Esophagus muscularis mucosa (tissue), 4 donors: ENCODE measurements around the gene RUNX2. TPM values are rescaled to one million over a fixed set of nuclear protein-coding genes. Genes with fewer than 3 reads are reported as not detected.

Experiments used
- DNase-seq: peaks from one replicate; pipeline ENCODE4 v3.0.0-alpha.2; 2017; ENCODE audit errors: extremely low spot score
- H3K27ac ChIP-seq, 4 donors: fragments of 200-600 bp; sonication (generic); replicated peaks in 1 of 4; 1 replicate in 3 of 4; 2 replicates in 1 of 4; pipeline ENCODE4 v1.5.1; 2016 to 2019; ENCODE audit warnings: mild to moderate bottlenecking in 1 of 4
- H3K27me3 ChIP-seq, 4 donors: fragments of 200-600 bp; sonication (generic); one replicate each; pipeline versions ENCODE4 v1.5.1 to v1.6.0; 2016 to 2019
- H3K36me3 ChIP-seq, 4 donors: fragments of 200-600 bp; sonication (generic); one replicate each; pipeline ENCODE4 v1.5.1; 2016 to 2019
- H3K4me1 ChIP-seq, 4 donors: fragments of 200-600 bp; sonication (generic); one replicate each; pipeline ENCODE4 v1.5.1; 2016 to 2019
- H3K4me3 ChIP-seq, 4 donors: fragments of 200-600 bp; sonication (generic); 1 replicate in 2 of 4; 2 replicates in 2 of 4; pipeline ENCODE4 v1.5.1; 2016 to 2019; ENCODE audit warnings: mild to moderate bottlenecking in 4 of 4, moderate library complexity in 1 of 4
- H3K9me3 ChIP-seq, 4 donors: fragments of 200-600 bp; sonication (generic); 1 replicate in 3 of 4; 2 replicates in 1 of 4; pipeline ENCODE4 v1.5.1; 2016 to 2019
- CTCF ChIP-seq, 3 experiments: fragments of 200-600 bp in 2 of 3; fragments of 450-650 bp in 1 of 3; sonication (generic) in 2 of 3; IDR thresholded peaks; one replicate each; pipeline ENCODE4 v1.5.1; 2017 to 2019; ENCODE audit warnings: antibody characterized with exemption in 3 of 3, mild to moderate bottlenecking in 2 of 3, moderate library complexity in 1 of 3
- EP300 ChIP-seq: sonication (generic); formaldehyde crosslinking; IDR thresholded peaks from one replicate; pipeline ENCODE4 v1.6.1; 2017; ENCODE audit warnings: antibody characterized with exemption
- POLR2A ChIP-seq: fragments of 450-650 bp; IDR thresholded peaks from one replicate; pipeline ENCODE4 v1.6.1; 2017; ENCODE audit warnings: antibody characterized with exemption, moderate library complexity, mild to moderate bottlenecking, low read depth
- POLR2AphosphoS5 ChIP-seq, 2 donors: sonication (generic); formaldehyde crosslinking; IDR thresholded peaks; one replicate each; pipeline ENCODE4 v1.6.1; 2017; ENCODE audit warnings: antibody characterized with exemption in 2 of 2
- WGBS: methylation state at CpG from one replicate; pipeline ENCODE4 v1.1.5; 2018; 5-methylcytosine and 5-hydroxymethylcytosine counted together
- intact Hi-C: fragments of 100-400 bp; cut with DNase I; formaldehyde crosslinking; loops from one replicate; pipeline ENCODE4 v1.15.1; 2023
- total RNA-seq, 4 donors: library from RNA; depleted of rRNA; stranded (reverse); fragments of >200 nt; gene quantifications; one replicate each; pipeline versions ENCODE4 v1.1.0 to v1.2.1, GENCODE V29; 2016

RUNX2 gene
- total RNA-seq, 4 donors from 2014 or later, result 1.0 to 1.6 (median 1.4) TPM

GRCh38 chr6:45651301-45651700 is 323.2 kb downstream of the RUNX2 start:
- no peak for DNase-seq
- H3K9me3 ChIP-seq, result no peaks in the 10 kb centered on the region
- no peaks in the 10 kb centered on the region for H3K36me3 ChIP-seq
- WGBS, result 100% methylated on average over 2 of the region's 3 CpGs
- no peak overlapping the region for H3K27ac ChIP-seq
- no peaks in the 10 kb centered on the region for H3K4me1 ChIP-seq
- no peak overlapping the region for H3K4me3 ChIP-seq
- peaks cover 0 to 7% (median 0%) of the 10 kb centered on the region in 4 donors for H3K27me3 ChIP-seq
- intact Hi-C loops, result no loop called here
- TF ChIP-seq POLR2AphosphoS5 (IDR thresholded peaks at IDR 0.05), result no peak
- TF ChIP-seq EP300, result no peak
- TF ChIP-seq POLR2A, result no peak
- TF ChIP-seq CTCF (IDR thresholded peaks at IDR 0.05), result no peak

- DNase-seq, result no peak
- Histone ChIP-seq H3K4me3 (no peak overlapping the region), H3K4me1 (no peaks in the 10 kb centered on the region), H3K27me3 (peaks cover 0 to 14% (median 0%) of the 10 kb centered on the region in 4 donors), H3K27ac (no peak overlapping the region), H3K36me3 (no peaks in the 10 kb centered on the region), H3K9me3 (peaks cover 0 to 7% (median 0%) of the 10 kb centered on the region in 4 donors)
- 84% methylated on average over 1 of the region's 1 CpG for WGBS
- TF ChIP-seq CTCF (IDR thresholded peaks at IDR 0.05) (no peak), POLR2A (no peak), EP300 (no peak), POLR2AphosphoS5 (IDR thresholded peaks at IDR 0.05) (no peak)
- intact Hi-C loops, result no loop called here
Observed at GRCh38 chr6:45652416-45652815, 324.3 kb downstream of the RUNX2 start.

- WGBS, result 92% methylated on average over 4 of the region's 4 CpGs
- no peak for DNase-seq
- Histone ChIP-seq H3K36me3 (no peaks in the 10 kb centered on the region), H3K27me3 (peaks cover 0 to 14% (median 0%) of the 10 kb centered on the region in 4 donors), H3K27ac (no peak overlapping the region), H3K4me3 (no peak overlapping the region), H3K9me3 (peaks cover 0 to 7% (median 0%) of the 10 kb centered on the region in 4 donors), H3K4me1 (no peaks in the 10 kb centered on the region)
- intact Hi-C loops, result no loop called here
- TF ChIP-seq CTCF (IDR thresholded peaks at IDR 0.05), result no peak
- no peak for TF ChIP-seq EP300
- no peak for TF ChIP-seq POLR2AphosphoS5 (IDR thresholded peaks at IDR 0.05)
- no peak for TF ChIP-seq POLR2A
Observed at GRCh38 chr6:45653117-45653883, 325.2 kb downstream of the RUNX2 start.

GRCh38 chr6:45654673-45655072 is 326.5 kb downstream of the RUNX2 start:
- intact Hi-C loops, result no loop called here
- peaks cover 0 to 14% (median 0%) of the 10 kb centered on the region in 4 donors for H3K27me3 ChIP-seq
- no peak for DNase-seq
- WGBS, result 94% methylated on average over 2 of the region's 2 CpGs
- no peaks in the 10 kb centered on the region for H3K4me1 ChIP-seq
- TF ChIP-seq CTCF (IDR thresholded peaks at IDR 0.05) (no peak), POLR2AphosphoS5 (IDR thresholded peaks at IDR 0.05) (no peak), POLR2A (no peak), EP300 (no peak)
- no peak overlapping the region for H3K27ac ChIP-seq
- H3K4me3 ChIP-seq, result no peak overlapping the region
- no peaks in the 10 kb centered on the region for H3K36me3 ChIP-seq
- H3K9me3 ChIP-seq, result peaks cover 0 to 7% (median 0%) of the 10 kb centered on the region in 4 donors
